Ishikawa (cell line): ENCODE measurements around the gene ELOB.

Source experiments
- CEBPB ChIP-seq: IDR thresholded peaks from 2 replicates; pipeline ENCODE4 v1.6.1; 2012
- CREB1 ChIP-seq: IDR thresholded peaks from 2 replicates; pipeline ENCODE4 v1.6.1; 2012; ENCODE audit warnings: low read depth
- EGR1 ChIP-seq: IDR thresholded peaks from 2 replicates; pipeline ENCODE4 v1.6.1; 2012
- FOXM1 ChIP-seq: IDR thresholded peaks from 2 replicates; pipeline ENCODE4 v1.6.1; 2012; ENCODE audit warnings: low read depth, borderline replicate concordance
- NFIC ChIP-seq: IDR thresholded peaks from 2 replicates; pipeline ENCODE4 v1.6.1; 2012
- RAD21 ChIP-seq: IDR thresholded peaks from 2 replicates; pipeline ENCODE4 v1.6.1; 2012; ENCODE audit warnings: low read depth
- TAF1 ChIP-seq: IDR thresholded peaks from 2 replicates; pipeline ENCODE4 v1.6.1; 2012; ENCODE audit warnings: low read depth, mild to moderate bottlenecking
- TCF12 ChIP-seq: IDR thresholded peaks from 2 replicates; pipeline ENCODE4 v1.6.1; 2012; ENCODE audit warnings: low read depth
- TEAD4 ChIP-seq: IDR thresholded peaks from 2 replicates; pipeline ENCODE4 v1.6.1; 2012
- YY1 ChIP-seq: IDR thresholded peaks from 2 replicates; pipeline ENCODE4 v1.6.1; 2012; ENCODE audit warnings: low read depth
- ZBTB7A ChIP-seq: IDR thresholded peaks from 2 replicates; pipeline ENCODE4 v1.6.1; 2012; ENCODE audit warnings: low read depth
- TF ChIP-seq, protein P1 (sequence below): IDR thresholded peaks from 2 replicates; pipeline ENCODE4 v1.6.1; 2012
- TF ChIP-seq, protein P2 (sequence below): IDR thresholded peaks from 2 replicates; pipeline ENCODE4 v1.6.1; 2012
- TF ChIP-seq, protein P3 (sequence below): IDR thresholded peaks from 2 replicates; pipeline ENCODE4 v1.6.1; 2012; ENCODE audit warnings: low read depth, mild to moderate bottlenecking

The ELOB gene

DNA sequence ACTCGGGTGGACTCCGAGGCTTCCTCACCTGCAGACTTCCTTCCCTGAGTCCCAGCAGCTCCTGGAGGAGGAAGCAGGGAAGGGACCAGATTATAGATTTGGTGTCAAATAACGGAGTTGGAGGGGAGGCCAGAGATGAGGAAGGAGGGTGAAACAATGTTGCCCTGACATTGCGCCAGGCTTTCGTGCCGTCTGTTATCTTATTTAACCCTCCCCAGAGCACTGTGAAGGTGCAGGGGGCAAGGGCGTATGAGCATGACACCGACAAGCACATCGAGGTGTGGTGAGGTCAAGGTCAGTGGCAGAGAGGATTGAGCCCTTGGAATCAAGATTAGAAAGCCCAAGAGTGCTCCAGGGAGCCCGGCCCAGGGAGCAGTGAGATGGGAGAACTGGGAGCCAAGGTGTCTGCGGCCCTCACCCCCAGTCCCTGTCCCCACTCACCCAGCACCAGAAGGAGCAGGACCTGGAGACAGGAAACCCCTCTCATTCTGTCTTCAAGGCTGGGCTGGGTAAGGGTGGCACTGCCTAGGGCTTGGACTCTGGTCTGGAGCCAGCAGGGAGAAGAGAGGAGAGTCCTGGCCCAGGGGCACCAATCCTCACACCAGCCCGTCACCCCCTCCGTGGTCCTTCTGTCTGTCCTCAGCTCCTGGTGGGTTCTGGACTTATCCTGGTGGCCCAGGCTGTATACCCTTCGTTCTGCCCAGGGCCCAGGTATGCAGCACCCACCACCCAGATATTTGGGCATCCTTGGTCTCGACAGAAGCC, 9.2 kb upstream of the ELOB start:
- TF ChIP-seq NFIC: no peak
- TF ChIP-seq CEBPB: no peak
- TF ChIP-seq, protein P1, sequence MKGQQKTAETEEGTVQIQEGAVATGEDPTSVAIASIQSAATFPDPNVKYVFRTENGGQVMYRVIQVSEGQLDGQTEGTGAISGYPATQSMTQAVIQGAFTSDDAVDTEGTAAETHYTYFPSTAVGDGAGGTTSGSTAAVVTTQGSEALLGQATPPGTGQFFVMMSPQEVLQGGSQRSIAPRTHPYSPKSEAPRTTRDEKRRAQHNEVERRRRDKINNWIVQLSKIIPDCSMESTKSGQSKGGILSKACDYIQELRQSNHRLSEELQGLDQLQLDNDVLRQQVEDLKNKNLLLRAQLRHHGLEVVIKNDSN: no peak
- no peak for TF ChIP-seq ZBTB7A
- TF ChIP-seq CREB1: no peak
- no peak for TF ChIP-seq TCF12
- TF ChIP-seq TEAD4: no peak
- TF ChIP-seq YY1: no peak
- TF ChIP-seq TAF1: no peak
- TF ChIP-seq RAD21: no peak
- no peak for TF ChIP-seq EGR1
- TF ChIP-seq FOXM1: no peak
- TF ChIP-seq, protein P2, sequence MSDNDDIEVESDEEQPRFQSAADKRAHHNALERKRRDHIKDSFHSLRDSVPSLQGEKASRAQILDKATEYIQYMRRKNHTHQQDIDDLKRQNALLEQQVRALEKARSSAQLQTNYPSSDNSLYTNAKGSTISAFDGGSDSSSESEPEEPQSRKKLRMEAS: no peak
- TF ChIP-seq, protein P3, sequence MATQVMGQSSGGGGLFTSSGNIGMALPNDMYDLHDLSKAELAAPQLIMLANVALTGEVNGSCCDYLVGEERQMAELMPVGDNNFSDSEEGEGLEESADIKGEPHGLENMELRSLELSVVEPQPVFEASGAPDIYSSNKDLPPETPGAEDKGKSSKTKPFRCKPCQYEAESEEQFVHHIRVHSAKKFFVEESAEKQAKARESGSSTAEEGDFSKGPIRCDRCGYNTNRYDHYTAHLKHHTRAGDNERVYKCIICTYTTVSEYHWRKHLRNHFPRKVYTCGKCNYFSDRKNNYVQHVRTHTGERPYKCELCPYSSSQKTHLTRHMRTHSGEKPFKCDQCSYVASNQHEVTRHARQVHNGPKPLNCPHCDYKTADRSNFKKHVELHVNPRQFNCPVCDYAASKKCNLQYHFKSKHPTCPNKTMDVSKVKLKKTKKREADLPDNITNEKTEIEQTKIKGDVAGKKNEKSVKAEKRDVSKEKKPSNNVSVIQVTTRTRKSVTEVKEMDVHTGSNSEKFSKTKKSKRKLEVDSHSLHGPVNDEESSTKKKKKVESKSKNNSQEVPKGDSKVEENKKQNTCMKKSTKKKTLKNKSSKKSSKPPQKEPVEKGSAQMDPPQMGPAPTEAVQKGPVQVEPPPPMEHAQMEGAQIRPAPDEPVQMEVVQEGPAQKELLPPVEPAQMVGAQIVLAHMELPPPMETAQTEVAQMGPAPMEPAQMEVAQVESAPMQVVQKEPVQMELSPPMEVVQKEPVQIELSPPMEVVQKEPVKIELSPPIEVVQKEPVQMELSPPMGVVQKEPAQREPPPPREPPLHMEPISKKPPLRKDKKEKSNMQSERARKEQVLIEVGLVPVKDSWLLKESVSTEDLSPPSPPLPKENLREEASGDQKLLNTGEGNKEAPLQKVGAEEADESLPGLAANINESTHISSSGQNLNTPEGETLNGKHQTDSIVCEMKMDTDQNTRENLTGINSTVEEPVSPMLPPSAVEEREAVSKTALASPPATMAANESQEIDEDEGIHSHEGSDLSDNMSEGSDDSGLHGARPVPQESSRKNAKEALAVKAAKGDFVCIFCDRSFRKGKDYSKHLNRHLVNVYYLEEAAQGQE: no peak

DNA sequence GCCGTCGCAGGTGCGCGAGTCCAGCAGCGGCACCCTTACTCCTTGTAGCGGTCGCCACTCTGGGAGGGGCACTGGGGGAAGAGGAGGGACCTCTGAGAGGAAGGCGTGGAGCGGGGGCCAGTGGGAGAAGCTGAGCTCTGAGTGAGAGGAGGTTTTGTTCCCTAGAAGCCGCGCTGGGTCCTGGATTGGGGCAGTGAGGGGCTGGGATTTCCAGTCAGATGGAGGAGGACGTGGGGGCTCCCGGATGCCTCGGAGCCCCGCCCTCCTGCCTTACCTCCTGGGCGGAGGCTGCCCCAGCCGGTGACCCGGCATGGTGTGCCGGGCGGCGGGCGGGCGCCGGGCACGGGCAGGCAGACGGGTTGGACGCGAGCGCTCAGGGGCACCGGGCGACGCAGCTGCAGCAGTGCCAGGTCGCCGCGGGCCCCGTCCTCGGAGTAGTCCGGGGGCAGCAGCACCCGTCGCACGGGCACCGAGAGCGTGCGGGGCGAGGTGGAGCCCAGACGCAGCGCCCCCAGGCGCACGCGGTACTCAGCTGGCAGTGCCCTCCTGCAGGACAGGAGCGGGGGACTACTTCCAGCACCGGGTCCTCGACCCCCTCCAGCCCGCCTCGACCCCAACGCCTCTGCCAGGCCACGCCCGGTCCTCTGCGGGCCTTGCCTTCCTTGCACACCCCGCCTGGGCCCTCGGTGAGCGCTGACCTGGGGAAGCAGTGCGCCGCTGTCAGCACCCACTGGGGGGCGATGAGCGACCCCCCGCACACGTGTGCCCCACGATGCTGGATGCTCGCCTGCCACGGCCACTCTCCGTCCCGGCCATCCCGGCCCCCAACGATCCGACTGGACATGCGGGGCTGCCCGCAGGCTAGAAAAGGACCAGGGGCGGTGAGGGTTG, 8.3 kb upstream of the ELOB start:
- TF ChIP-seq FOXM1: no peak

DNA sequence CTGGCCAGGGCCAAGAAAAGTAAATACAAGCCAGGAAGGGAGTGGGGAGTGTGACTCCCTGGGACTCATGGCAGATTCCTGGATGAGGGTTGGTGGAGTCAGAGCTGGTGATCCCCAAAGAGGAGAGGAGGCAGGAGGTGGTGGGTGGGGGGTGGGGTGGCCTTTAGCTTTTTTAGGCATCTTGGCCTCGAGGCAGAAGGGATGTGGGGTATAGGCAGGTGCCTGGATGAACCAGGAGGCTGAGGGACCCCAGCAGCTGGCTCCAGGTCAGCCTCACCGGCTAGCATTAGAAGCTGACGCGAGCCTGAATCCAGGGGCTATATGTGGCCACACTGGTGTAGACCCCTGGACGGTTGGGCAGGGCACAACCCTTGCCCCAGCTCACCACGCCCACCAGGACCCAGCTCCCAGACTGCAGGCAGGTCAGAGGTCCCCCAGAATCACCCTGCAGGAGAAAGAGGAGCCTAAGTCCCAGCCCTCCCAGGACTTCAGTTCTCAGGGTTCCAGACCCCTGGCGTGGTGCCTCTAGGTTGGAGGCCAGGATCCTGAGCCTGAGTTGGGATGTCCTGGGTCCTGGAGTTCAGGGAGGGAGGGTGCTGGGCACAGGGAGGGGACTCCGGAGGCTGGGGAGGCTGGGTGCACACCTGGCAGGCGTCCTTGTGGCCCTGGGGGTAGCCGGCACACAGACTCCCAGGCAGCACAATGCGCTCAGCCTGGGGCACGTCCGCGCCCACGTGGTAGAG, 7.4 kb upstream of the ELOB start:
- no peak for TF ChIP-seq TAF1
- no peak for TF ChIP-seq EGR1
- no peak for TF ChIP-seq CREB1
- TF ChIP-seq TEAD4: no peak
- no peak for TF ChIP-seq ZBTB7A

DNA sequence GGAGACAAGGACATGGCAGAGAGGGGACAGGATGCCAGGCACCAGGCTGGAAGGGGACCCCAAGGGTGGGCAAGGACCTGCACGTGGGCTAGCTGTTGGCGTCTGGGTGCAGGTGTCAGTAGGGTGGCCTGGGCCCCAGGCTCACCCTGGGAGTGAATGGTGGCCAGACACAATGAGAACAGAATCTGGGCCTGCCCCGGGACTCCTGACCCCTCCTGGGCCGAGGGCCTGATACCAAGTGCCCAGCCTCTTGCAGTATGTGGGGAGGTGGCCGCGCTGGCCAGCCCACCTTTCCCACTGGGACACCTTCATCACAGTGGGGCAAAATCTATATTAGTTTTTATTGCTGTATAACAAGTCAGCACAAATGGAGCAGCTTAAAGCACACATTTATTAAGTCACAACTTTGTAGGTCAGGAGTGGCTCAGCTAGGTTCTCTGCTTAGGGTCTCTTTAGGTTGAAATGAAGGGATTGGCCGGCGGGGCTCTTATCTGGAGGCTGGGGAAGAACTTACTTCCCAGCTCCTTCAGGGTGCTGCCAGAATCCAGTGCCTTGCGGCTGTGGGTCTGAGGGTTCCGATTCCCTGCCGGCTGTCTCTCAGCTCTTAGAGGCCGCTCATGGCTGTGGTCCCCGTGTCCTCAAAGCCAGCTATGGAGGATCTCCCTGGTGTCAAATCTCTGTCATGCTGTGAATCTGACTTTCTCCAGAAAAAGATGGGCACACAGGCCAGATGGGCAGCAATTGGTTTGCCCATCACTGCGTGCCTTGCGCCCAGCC, 6.7 kb upstream of the ELOB start:
- TF ChIP-seq, protein P3: no peak
- TF ChIP-seq, protein P2: no peak
- TF ChIP-seq NFIC: no peak
- no peak for TF ChIP-seq RAD21
- TF ChIP-seq TAF1: no peak
- no peak for TF ChIP-seq CEBPB

DNA sequence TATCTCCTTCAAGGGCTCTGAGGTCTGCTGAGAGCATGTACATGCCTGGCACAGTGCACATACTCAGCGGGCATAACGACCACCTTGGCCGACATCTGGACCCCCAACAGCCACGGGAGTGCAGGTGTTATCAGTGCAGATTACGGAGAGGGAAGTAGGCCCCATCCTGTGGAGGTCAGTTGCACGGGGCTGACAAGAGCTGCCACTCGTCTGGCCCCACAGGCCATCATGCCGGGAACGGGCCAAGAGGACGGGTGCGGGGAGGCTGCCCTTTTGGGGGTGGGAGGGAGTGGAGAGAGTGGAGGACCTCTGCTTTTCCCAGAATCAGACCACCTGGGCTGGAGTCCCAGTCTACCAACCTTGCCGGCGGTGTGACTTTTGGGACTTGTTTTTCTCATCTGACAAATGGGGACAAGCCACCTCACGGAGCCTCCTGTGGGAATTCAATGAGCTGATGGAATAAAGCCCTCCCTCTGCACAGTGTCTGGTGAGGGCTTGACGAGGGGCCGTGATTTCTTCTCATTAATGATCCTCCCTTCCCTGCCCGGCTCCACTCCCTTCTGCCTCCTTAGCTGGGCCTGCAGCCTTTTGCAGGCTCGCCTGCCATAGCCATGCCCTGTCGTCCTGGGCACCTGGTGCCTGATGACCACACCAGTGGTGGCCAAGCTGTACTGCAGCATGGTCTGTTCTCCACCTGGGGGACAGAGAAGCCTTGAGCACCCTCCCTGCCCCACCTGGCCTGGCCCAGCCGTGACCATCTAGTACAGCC, 5.7 kb upstream of the ELOB start:
- no peak for TF ChIP-seq EGR1
